ENCODE measurements around the gene LRRC72.

- TF ChIP-seq, protein P1, sequence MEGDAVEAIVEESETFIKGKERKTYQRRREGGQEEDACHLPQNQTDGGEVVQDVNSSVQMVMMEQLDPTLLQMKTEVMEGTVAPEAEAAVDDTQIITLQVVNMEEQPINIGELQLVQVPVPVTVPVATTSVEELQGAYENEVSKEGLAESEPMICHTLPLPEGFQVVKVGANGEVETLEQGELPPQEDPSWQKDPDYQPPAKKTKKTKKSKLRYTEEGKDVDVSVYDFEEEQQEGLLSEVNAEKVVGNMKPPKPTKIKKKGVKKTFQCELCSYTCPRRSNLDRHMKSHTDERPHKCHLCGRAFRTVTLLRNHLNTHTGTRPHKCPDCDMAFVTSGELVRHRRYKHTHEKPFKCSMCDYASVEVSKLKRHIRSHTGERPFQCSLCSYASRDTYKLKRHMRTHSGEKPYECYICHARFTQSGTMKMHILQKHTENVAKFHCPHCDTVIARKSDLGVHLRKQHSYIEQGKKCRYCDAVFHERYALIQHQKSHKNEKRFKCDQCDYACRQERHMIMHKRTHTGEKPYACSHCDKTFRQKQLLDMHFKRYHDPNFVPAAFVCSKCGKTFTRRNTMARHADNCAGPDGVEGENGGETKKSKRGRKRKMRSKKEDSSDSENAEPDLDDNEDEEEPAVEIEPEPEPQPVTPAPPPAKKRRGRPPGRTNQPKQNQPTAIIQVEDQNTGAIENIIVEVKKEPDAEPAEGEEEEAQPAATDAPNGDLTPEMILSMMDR (IDR thresholded peaks at IDR 0.05): no peak
- no peak for TF ChIP-seq POLR2AphosphoS5 (IDR thresholded peaks at IDR 0.05; ENCODE audit: low read depth, low read length)
- TF ChIP-seq SIN3A (IDR thresholded peaks at IDR 0.05; ENCODE audit: borderline replicate concordance, insufficient read depth, low read depth, low read length): no peak
These were observed 35.3 kb downstream of the LRRC72 start for GRCh38 chr7:16561943-16562342.
